ENCODE results near the gene PRCC.
A peak's percentile ranks its signal among the peaks of the same experiment; 100 is the strongest.

Gene PRCC

DNA sequence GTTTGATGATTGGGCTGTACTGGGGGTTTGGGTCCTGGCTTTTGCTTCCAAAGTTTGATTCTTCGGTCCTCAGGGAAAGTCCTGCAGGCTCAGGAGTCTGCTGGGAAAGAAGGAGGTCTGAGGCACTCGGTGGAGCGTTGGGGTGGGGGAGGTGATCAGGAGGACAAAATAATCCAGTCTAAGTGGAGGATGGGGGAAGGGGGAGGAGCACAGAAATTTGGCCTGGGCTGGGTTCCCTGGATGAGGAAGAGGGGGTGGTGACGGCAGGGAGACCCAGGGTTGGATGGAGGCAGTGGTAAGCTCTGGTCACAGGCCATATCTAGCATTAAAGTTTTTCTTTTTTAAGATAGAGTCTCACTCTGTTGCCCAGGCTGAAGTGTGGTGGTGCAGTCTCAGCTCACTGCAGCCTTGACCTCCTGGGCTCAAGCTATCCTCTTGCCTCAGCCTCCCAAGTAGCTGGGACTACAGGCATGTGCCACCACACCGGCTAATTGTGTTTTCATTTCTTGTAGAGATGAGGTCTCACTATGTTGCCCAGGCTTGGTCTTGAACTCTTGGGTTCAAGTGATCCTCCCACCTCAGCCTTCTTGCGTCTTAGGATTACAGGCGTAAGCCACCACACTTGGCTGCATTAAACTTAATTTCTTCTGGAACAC lies 42.5 kb downstream of the PRCC start:
- no peak overlapping the region for H3K4ac ChIP-seq (ENCODE audit: low read depth, low read length)

DNA sequence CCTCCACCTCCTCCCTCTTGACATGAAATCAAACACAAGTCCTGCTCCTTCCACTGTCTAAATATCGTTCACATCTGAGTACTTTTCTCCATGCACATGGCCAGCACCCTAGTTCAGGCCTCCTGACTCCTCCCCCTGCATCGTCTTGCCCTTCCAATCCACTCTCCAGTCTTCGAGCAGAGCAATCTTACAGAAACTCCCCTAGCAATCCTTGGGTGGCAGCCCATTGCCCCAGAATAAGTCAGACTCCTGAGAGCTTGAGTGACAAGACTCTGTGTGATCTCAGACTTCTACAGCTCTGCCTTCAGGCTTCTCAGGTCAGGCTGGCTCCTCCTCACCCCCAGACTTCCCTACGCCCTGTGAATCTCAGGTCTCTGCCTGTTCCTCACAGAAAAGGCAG lies 43.8 kb downstream of the PRCC start:
- H3K36me3 ChIP-seq (ENCODE audit: control insufficient read depth, insufficient read depth, low read length), result no peaks in the 10 kb centered on the region

More for the DNA sequence above, 42.5 kb downstream of the PRCC start:
- Histone ChIP-seq H3K27ac (ENCODE audit: low read depth, low read length) (no peak overlapping the region), H2BK5ac (ENCODE audit: low read length) (no peak overlapping the region), H3K36me3 (ENCODE audit: control insufficient read depth, insufficient read depth, low read length) (no peaks in the 10 kb centered on the region), H3K23ac (ENCODE audit: low read length) (no peak overlapping the region), H2BK15ac (replicated peaks; ENCODE audit: low read depth) (no peak overlapping the region), H2AK5ac (ENCODE audit: low read length) (no peak overlapping the region), H3K79me1 (ENCODE audit: low read length) (no peaks in the 10 kb centered on the region), H3K9ac (ENCODE audit: low read length) (no peak overlapping the region), H3K4me3 (ENCODE audit: low read length) (no peak overlapping the region), H3K4me2 (ENCODE audit: low read length) (no peak overlapping the region), H4K8ac (ENCODE audit: low read depth, low read length) (no peak overlapping the region), H4K5ac (ENCODE audit: low read length) (no peak overlapping the region), H3K79me2 (ENCODE audit: control insufficient read depth, insufficient read depth, low read length) (no peaks in the 10 kb centered on the region), H3K18ac (ENCODE audit: low read length) (no peak overlapping the region), H2BK120ac (ENCODE audit: low read depth, low read length) (no peak overlapping the region), H3K27me3 (ENCODE audit: insufficient read depth, low read length, poor library complexity) (no peaks in the 10 kb centered on the region), H3K4me1 (ENCODE audit: control insufficient read depth, low read depth, low read length) (no peaks in the 10 kb centered on the region), H3K56ac (ENCODE audit: low read length) (no peak overlapping the region)
- no CpG with 5 or more reads among the region's 7 CpGs for WGBS (ENCODE audit: extremely low coverage, insufficient coverage, low lambda C conversion rate)
- DNase-seq, result no peak

DNA sequence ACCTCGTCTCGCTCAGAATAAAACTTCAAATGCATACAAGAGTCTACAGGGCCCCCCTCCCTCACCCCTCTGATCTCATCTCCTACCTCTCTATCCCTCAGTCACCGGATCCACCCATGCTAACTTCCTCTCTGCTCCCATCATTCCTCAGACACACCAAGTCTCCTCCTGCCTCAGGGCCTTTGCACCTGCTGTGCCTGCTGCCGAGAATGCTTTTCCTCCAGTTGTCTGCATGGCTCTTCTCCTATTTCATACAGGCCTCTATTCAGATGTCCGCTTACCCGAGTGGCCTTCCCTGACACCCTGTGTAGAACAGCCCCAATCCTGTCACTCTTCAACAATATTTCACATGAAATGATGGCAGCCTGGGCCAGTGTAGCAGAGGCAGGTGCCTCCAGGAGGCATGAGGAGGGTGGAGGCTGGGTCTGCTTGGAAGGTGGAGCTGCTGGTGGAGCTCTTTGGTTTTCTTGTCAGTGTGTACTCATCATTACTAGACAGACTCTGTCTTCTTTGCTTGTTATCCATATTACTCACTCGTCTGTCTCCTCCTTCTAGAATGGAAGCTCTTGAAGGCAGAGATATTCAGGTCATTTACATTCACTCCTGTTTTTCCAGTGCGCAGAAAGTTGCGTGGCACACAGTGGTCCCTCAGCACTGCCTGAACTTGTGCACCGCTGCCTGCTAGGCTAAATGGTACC lies 45.1 kb downstream of the PRCC start:
- no peak overlapping the region for H3K23ac ChIP-seq (ENCODE audit: low read length)
- H2AK5ac ChIP-seq (ENCODE audit: low read length), result no peak overlapping the region
- H3K27ac ChIP-seq (ENCODE audit: low read depth, low read length), result no peak overlapping the region
- H3K9ac ChIP-seq (ENCODE audit: low read length), result no peak overlapping the region
- H3K18ac ChIP-seq (ENCODE audit: low read length), result no peak overlapping the region
- no peak overlapping the region for H2BK5ac ChIP-seq (ENCODE audit: low read length)
- H3K56ac ChIP-seq (ENCODE audit: low read length), result no peak overlapping the region
- DNase-seq, result no peak
- no peak overlapping the region for H3K4me2 ChIP-seq (ENCODE audit: low read length)
- no CpG with 5 or more reads among the region's 10 CpGs for WGBS (ENCODE audit: extremely low coverage, insufficient coverage, low lambda C conversion rate)
- no peak overlapping the region for H2BK15ac ChIP-seq (replicated peaks; ENCODE audit: low read depth)
- H3K4me1 ChIP-seq (ENCODE audit: control insufficient read depth, low read depth, low read length), result peaks cover 2% of the 10 kb centered on the region
- no peak overlapping the region for H3K4ac ChIP-seq (ENCODE audit: low read depth, low read length)
- H4K5ac ChIP-seq (ENCODE audit: low read length), result no peak overlapping the region
- H4K8ac ChIP-seq (ENCODE audit: low read depth, low read length), result no peak overlapping the region
- no peaks in the 10 kb centered on the region for H3K36me3 ChIP-seq (ENCODE audit: control insufficient read depth, insufficient read depth, low read length)
- no peak overlapping the region for H3K4me3 ChIP-seq (ENCODE audit: low read length)
- no peaks in the 10 kb centered on the region for H3K79me1 ChIP-seq (ENCODE audit: low read length)
- H3K79me2 ChIP-seq (ENCODE audit: control insufficient read depth, insufficient read depth, low read length), result no peaks in the 10 kb centered on the region
- H3K27me3 ChIP-seq (ENCODE audit: insufficient read depth, low read length, poor library complexity), result no peaks in the 10 kb centered on the region
- no peak overlapping the region for H2BK120ac ChIP-seq (ENCODE audit: low read depth, low read length)

More for the DNA sequence above, 43.8 kb downstream of the PRCC start:
- H3K4me2 ChIP-seq (ENCODE audit: low read length), result no peak overlapping the region
- H3K79me1 ChIP-seq (ENCODE audit: low read length), result no peaks in the 10 kb centered on the region
- no peaks in the 10 kb centered on the region for H3K4me1 ChIP-seq (ENCODE audit: control insufficient read depth, low read depth, low read length)
- WGBS (ENCODE audit: extremely low coverage, insufficient coverage, low lambda C conversion rate), result no CpG with 5 or more reads among the region's 4 CpGs
- no peak overlapping the region for H3K4ac ChIP-seq (ENCODE audit: low read depth, low read length)
- H3K9ac ChIP-seq (ENCODE audit: low read length), result peak overlapping the region; percentile 6
- H4K5ac ChIP-seq (ENCODE audit: low read length), result no peak overlapping the region
- H2BK15ac ChIP-seq (replicated peaks; ENCODE audit: low read depth), result no peak overlapping the region
- H2BK120ac ChIP-seq (ENCODE audit: low read depth, low read length), result no peak overlapping the region
- no peak overlapping the region for H4K8ac ChIP-seq (ENCODE audit: low read depth, low read length)
- no peak overlapping the region for H3K4me3 ChIP-seq (ENCODE audit: low read length)
- H3K56ac ChIP-seq (ENCODE audit: low read length), result no peak overlapping the region
- no peak overlapping the region for H2AK5ac ChIP-seq (ENCODE audit: low read length)
- no peaks in the 10 kb centered on the region for H3K27me3 ChIP-seq (ENCODE audit: insufficient read depth, low read length, poor library complexity)
- no peaks in the 10 kb centered on the region for H3K79me2 ChIP-seq (ENCODE audit: control insufficient read depth, insufficient read depth, low read length)
- no peak overlapping the region for H3K18ac ChIP-seq (ENCODE audit: low read length)
- H3K27ac ChIP-seq (ENCODE audit: low read depth, low read length), result no peak overlapping the region
- no peak overlapping the region for H2BK5ac ChIP-seq (ENCODE audit: low read length)
- no peak overlapping the region for H3K23ac ChIP-seq (ENCODE audit: low read length)
- DNase-seq, result no peak

DNA sequence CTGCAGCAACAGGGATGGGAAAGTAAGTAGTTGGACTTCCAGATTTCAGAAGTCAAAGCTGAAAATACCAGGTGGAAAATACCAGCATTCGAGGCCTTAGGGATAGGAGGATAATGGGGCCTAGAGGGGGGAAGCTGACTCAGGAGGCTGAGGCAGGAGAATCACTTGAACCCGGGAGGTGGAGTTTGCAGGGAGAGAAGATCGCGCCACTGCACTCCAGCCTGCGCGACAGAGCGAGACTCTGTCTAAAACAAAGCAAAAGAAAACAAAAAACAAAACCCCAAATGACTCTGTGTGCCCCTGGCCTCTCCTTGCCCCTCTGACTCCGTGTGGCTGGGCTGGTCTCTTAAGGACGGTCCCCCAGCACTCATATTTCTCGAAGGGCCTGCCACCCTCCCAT lies 46.0 kb downstream of the PRCC start:
- Histone ChIP-seq H3K18ac (ENCODE audit: low read length) (peak overlapping the region; percentile 47), H2BK5ac (ENCODE audit: low read length) (no peak overlapping the region), H3K27ac (ENCODE audit: low read depth, low read length) (no peak overlapping the region), H3K27me3 (ENCODE audit: insufficient read depth, low read length, poor library complexity) (no peaks in the 10 kb centered on the region), H3K4me1 (ENCODE audit: control insufficient read depth, low read depth, low read length) (peaks cover 2% of the 10 kb centered on the region), H3K79me1 (ENCODE audit: low read length) (no peaks in the 10 kb centered on the region), H3K4ac (ENCODE audit: low read depth, low read length) (peak overlapping the region; percentile 71), H4K8ac (ENCODE audit: low read depth, low read length) (no peak overlapping the region), H2AK5ac (ENCODE audit: low read length) (no peak overlapping the region), H3K36me3 (ENCODE audit: control insufficient read depth, insufficient read depth, low read length) (no peaks in the 10 kb centered on the region), H3K79me2 (ENCODE audit: control insufficient read depth, insufficient read depth, low read length) (no peaks in the 10 kb centered on the region), H3K9ac (ENCODE audit: low read length) (peak overlapping the region; percentile 65), H2BK120ac (ENCODE audit: low read depth, low read length) (no peak overlapping the region), H4K5ac (ENCODE audit: low read length) (no peak overlapping the region), H3K4me2 (ENCODE audit: low read length) (peak overlapping the region; percentile 40), H2BK15ac (replicated peaks; ENCODE audit: low read depth) (no peak overlapping the region), H3K4me3 (ENCODE audit: low read length) (no peak overlapping the region), H3K56ac (ENCODE audit: low read length) (peak overlapping the region; percentile 89), H3K23ac (ENCODE audit: low read length) (peak overlapping the region; percentile 59)
- WGBS (ENCODE audit: extremely low coverage, insufficient coverage, low lambda C conversion rate), result no CpG with 5 or more reads among the region's 10 CpGs
- no peak for DNase-seq

DNA sequence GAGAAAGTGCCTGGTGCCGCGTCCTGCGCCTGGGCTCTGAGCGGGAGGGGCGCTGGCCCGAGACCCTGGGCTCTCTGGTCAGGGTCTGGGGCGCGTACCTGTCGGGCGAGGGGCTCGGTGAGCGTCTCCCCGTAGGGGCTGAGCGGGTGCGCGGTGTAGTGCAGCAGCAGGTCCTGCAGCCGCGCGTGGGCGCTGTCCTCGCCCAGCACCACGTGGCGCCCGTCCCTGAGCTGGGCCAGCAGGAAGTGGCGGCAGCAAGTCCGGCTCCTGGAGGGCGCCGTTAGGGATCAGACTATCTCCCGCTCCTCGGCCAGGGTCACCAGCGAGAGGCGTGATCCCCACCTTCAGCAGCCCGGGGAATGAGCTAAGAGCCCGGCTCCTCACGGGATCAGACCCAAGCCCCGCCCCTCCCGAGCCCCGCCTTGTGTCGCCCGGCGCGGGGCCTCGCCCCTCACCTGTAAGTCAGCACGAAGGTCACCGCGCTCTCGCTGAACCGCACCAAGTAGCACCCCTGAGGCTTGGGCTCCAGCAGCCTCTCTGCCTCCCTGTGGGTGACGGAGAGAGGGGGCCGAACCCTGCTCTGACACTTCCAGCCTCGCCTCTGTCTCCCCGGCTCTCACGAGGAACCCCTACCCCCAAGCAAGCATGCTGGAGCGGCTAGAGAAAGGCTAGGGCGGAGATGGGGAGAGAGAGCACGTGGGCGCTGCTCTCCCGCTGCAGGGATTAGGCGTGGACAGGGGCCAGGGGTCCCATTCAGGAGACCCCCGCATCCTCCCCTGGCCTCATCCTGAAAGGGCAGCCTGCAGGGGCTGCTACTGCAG lies 46.6 kb downstream of the PRCC start:
- no peak overlapping the region for H2BK5ac ChIP-seq (ENCODE audit: low read length)
- H3K27ac ChIP-seq (ENCODE audit: low read depth, low read length), result no peak overlapping the region
- H3K79me1 ChIP-seq (ENCODE audit: low read length), result no peaks in the 10 kb centered on the region
- H3K4me1 ChIP-seq (ENCODE audit: control insufficient read depth, low read depth, low read length), result peaks cover 2% of the 10 kb centered on the region
- WGBS (ENCODE audit: extremely low coverage, insufficient coverage, low lambda C conversion rate), result no CpG with 5 or more reads among the region's 60 CpGs
- no peak overlapping the region for H2BK15ac ChIP-seq (replicated peaks; ENCODE audit: low read depth)
- H2BK120ac ChIP-seq (ENCODE audit: low read depth, low read length), result no peak overlapping the region
- no peak overlapping the region for H2AK5ac ChIP-seq (ENCODE audit: low read length)
- H3K79me2 ChIP-seq (ENCODE audit: control insufficient read depth, insufficient read depth, low read length), result no peaks in the 10 kb centered on the region
- no peak overlapping the region for H4K5ac ChIP-seq (ENCODE audit: low read length)
- peak; percentile 89 for DNase-seq
- peak overlapping the region; percentile 65 for H3K9ac ChIP-seq (ENCODE audit: low read length)
- H3K23ac ChIP-seq (ENCODE audit: low read length), result peak overlapping the region; percentile 59
- no peaks in the 10 kb centered on the region for H3K27me3 ChIP-seq (ENCODE audit: insufficient read depth, low read length, poor library complexity)
- H3K4me2 ChIP-seq (ENCODE audit: low read length), result peak overlapping the region; percentile 40
- no peak overlapping the region for H3K4me3 ChIP-seq (ENCODE audit: low read length)
- H3K56ac ChIP-seq (ENCODE audit: low read length), result peak overlapping the region; percentile 89
- peak overlapping the region; percentile 47 for H3K18ac ChIP-seq (ENCODE audit: low read length)
- no peaks in the 10 kb centered on the region for H3K36me3 ChIP-seq (ENCODE audit: control insufficient read depth, insufficient read depth, low read length)
- peak overlapping the region; percentile 71 for H3K4ac ChIP-seq (ENCODE audit: low read depth, low read length)
- H4K8ac ChIP-seq (ENCODE audit: low read depth, low read length), result no peak overlapping the region

Data from mesendoderm (in vitro differentiated cells).